Ovary (tissue), 9 donors: ENCODE data around the gene ABCC3. TPM values are rescaled to one million over a fixed set of nuclear protein-coding genes. Genes with fewer than 3 reads are reported as not detected.
A peak's percentile ranks its signal among the peaks of the same experiment; 100 is the strongest.

ENCODE experiments used
- DNase-seq, 5 donors: peaks; one replicate each; pipeline ENCODE4 v3.0.0-alpha.2; 2019 to 2020
- H3K27ac ChIP-seq, 2 donors: fragments of 200-600 bp; one replicate each; pipeline versions ENCODE4 v1.5.1 to v1.8.0; 2019 to 2022
- H3K27me3 ChIP-seq: fragments of 200-600 bp; one replicate; pipeline ENCODE4 v1.8.0; 2022
- H3K36me3 ChIP-seq: fragments of 200-600 bp; sonication (generic); one replicate; pipeline ENCODE4 v1.5.1; 2019
- H3K4me1 ChIP-seq: one replicate; pipeline ENCODE4 v1.8.1; 2013; ENCODE audit warnings: mild to moderate bottlenecking, moderate library complexity; ENCODE audit not compliant: insufficient read depth
- H3K4me3 ChIP-seq: fragments of 200-600 bp; sonication (generic); one replicate; pipeline ENCODE4 v1.5.1; 2017
- H3K9me3 ChIP-seq, 2 donors: fragments of 200-600 bp in 1 of 2; sonication (generic) in 1 of 2; one replicate each; pipeline versions ENCODE4 v1.5.1 to v1.8.1; 2013 to 2019; ENCODE audit warnings: mild to moderate bottlenecking in 1 of 2, moderate library complexity in 1 of 2
- EP300 ChIP-seq: sonication (generic); formaldehyde crosslinking; IDR thresholded peaks from one replicate; pipeline ENCODE4 v1.6.1; 2017; ENCODE audit warnings: antibody characterized with exemption
- POLR2A ChIP-seq: fragments of 450-650 bp; IDR thresholded peaks from one replicate; pipeline ENCODE4 v1.6.1; 2017; ENCODE audit warnings: antibody characterized with exemption, mild to moderate bottlenecking, moderate library complexity
- WGBS, 3 donors: extraction: QIAGEN DNeasy Blood & Tissue Kit in 1 of 3; methylation state at CpG; one replicate each; pipeline versions ENCODE4 v1.1.5 to v1.1.7; 2013 to 2017; 5-methylcytosine and 5-hydroxymethylcytosine counted together
- intact Hi-C, 4 donors: fragments of 100-400 bp; cut with DNase I; formaldehyde crosslinking; loops; one replicate each; pipeline versions ENCODE4 v1.11.0 to v1.15.1; 2022 to 2023
- polyA plus RNA-seq, 2 donors: library from polyadenylated mRNA; stranded (reverse); fragments of 200-250 nt in 1 of 2; fragments of 350-450 nt in 1 of 2; fragmentation: Illumina TruSeq in 1 of 2; extraction: RNeasy Lipid Tissue Mini Kit (QIAGEN cat#74804) in 1 of 2; gene quantifications; one replicate each; pipeline ENCODE4 v1.2.3, GENCODE V29; 2013 to 2014
- total RNA-seq, 7 donors: library from RNA; depleted of rRNA in 2 of 7; stranded (reverse); fragments of >200 nt in 2 of 7; fragmentation: NEBNext Ultra II Directional in 3 of 7; extraction: Animal tissue kit (Norgen Biotek cat#: 25700) in 3 of 7; gene quantifications; one replicate each; pipeline versions ENCODE4 v1.1.0 to v1.2.4, GENCODE V29; 2016 to 2023
- TF ChIP-seq, protein P1 (sequence below), 3 donors: fragments of 450-650 bp in 2 of 3; fragments of 200-600 bp in 1 of 3; IDR thresholded peaks; one replicate each; pipeline versions ENCODE4 v1.5.1 to v1.8.0; 2016 to 2022; ENCODE audit warnings: antibody characterized with exemption in 3 of 3, mild to moderate bottlenecking in 1 of 3
- donor health status: DM: no; HTN: no; CAD: no; lungs with moderate emphysema.
- donor health status: DM: no; HTN: no; CAD: no.
- donor health status: Bipolar disorder and iron deficiency.
- donor health status: DM: yes; HTN: yes; CAD: no.
- donor health status: DM: no; HTN: no; CAD: no.
- donor health status: DM: yes; HTN: yes; CAD: no.

The ABCC3 gene
- total and polyA plus RNA-seq, 9 donors, result 1.4 to 14.2 (median 5.2) TPM

DNA sequence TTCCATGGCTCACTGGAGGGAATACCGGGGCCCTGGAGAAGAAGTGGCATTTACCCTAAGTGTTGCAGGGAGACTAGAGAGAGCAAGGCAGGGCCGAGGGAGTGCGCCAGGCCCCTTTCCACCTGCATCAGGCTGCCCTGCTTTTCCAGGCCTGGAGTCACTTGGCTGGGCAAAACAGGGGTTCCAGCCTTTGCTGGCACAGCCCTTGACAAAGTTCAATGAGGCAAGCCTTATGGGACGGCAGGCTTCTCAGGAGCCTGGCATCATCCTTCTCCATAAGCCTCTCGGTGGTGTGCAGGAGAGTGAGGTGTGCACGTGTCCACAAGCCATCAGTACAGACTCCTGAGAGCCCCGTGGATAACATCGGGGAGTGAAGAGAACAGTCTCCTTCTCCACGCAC is 47.1 kb upstream of the ABCC3 start:
- TF ChIP-seq EP300 (no peak), POLR2A (no peak)
- TF ChIP-seq, protein P1, sequence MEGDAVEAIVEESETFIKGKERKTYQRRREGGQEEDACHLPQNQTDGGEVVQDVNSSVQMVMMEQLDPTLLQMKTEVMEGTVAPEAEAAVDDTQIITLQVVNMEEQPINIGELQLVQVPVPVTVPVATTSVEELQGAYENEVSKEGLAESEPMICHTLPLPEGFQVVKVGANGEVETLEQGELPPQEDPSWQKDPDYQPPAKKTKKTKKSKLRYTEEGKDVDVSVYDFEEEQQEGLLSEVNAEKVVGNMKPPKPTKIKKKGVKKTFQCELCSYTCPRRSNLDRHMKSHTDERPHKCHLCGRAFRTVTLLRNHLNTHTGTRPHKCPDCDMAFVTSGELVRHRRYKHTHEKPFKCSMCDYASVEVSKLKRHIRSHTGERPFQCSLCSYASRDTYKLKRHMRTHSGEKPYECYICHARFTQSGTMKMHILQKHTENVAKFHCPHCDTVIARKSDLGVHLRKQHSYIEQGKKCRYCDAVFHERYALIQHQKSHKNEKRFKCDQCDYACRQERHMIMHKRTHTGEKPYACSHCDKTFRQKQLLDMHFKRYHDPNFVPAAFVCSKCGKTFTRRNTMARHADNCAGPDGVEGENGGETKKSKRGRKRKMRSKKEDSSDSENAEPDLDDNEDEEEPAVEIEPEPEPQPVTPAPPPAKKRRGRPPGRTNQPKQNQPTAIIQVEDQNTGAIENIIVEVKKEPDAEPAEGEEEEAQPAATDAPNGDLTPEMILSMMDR (IDR thresholded peaks at IDR 0.05), result no peak
- H3K27me3 ChIP-seq, result no peaks in the 10 kb centered on the region
- H3K4me1 ChIP-seq, result peaks cover 21% of the 10 kb centered on the region
- WGBS, 3 donors, result 73 to 87% (median 77%) methylated on average over 9 of the region's 9 CpGs
- DNase-seq, result no peak
- H3K4me3 ChIP-seq, result no peak overlapping the region
- H3K36me3 ChIP-seq, result no peaks in the 10 kb centered on the region
- H3K27ac ChIP-seq, result no peak overlapping the region
- intact Hi-C loops, result no loop called here
- no peaks in the 10 kb centered on the region for H3K9me3 ChIP-seq

GRCh38 chr17:50588391-50589049 is 46.2 kb upstream of the ABCC3 start:
- Histone ChIP-seq H3K27ac (no peak overlapping the region), H3K4me1 (peaks cover 21% of the 10 kb centered on the region)
- 47 to 50% (median 50%) methylated on average over 18 of the region's 18 CpGs for WGBS, 3 donors

DNA sequence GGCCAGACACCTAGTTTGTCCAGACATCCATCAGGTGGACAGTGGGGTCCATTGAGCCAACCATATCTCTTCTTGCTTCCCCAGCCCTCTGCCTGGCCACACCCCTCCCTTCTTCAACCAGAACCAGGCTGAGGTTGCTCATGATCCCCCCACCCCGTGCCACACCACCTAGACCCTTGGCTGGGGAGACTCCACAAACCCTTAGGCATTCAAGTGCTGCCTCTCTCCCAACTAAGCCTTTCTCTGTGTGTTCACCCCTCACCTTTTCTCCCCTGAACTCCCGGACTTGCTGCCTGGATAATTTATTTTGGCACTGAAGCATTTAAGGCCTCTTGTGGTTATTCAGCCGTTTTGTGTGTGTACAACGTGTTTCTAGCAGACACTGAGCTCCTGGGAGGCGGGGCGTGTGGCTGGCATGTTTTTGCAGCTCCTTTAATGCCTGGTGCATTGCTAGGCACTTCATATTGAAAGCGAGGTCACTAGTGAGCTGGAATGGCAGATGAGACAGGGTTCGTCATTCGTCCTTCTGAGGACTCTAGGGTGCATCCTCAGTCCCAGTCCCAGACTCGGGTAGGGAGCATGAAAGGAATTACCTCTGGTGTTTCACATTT is 45.5 kb upstream of the ABCC3 start:
- peak in 1 of 5 donors; percentile 64 for DNase-seq
- 43 to 47% (median 45%) methylated on average over 10 of the region's 10 CpGs for WGBS, 3 donors
- intact Hi-C loops, result no loop called here

More at GRCh38 chr17:50588391-50589049, 46.2 kb upstream of the ABCC3 start:
- H3K4me3 ChIP-seq, result no peak overlapping the region
- peak; percentile 52 to 80 (median 72) for DNase-seq
- H3K27me3 ChIP-seq, result no peaks in the 10 kb centered on the region
- H3K36me3 ChIP-seq, result no peaks in the 10 kb centered on the region
- H3K9me3 ChIP-seq, result no peaks in the 10 kb centered on the region
- intact Hi-C loops, result no loop called here
- TF ChIP-seq POLR2A (no peak), EP300 (no peak)
- TF ChIP-seq, protein P1 (IDR thresholded peaks at IDR 0.05), result no peak

GRCh38 chr17:50590946-50591737 is 43.5 kb upstream of the ABCC3 start:
- intact Hi-C loops, result no loop called here
- WGBS, 3 donors, result 85 to 93% (median 92%) methylated on average over 24 of the region's 24 CpGs

More for the DNA sequence above, 45.5 kb upstream of the ABCC3 start:
- no peak overlapping the region for H3K4me3 ChIP-seq
- no peaks in the 10 kb centered on the region for H3K36me3 ChIP-seq
- no peak for TF ChIP-seq EP300
- TF ChIP-seq, protein P1 (IDR thresholded peaks at IDR 0.05), result no peak
- TF ChIP-seq POLR2A, result no peak
- peaks cover 21% of the 10 kb centered on the region for H3K4me1 ChIP-seq
- H3K9me3 ChIP-seq, result no peaks in the 10 kb centered on the region
- H3K27me3 ChIP-seq, result no peaks in the 10 kb centered on the region
- H3K27ac ChIP-seq, result no peak overlapping the region

More at GRCh38 chr17:50590946-50591737, 43.5 kb upstream of the ABCC3 start:
- H3K36me3 ChIP-seq, result no peaks in the 10 kb centered on the region
- TF ChIP-seq POLR2A (no peak), EP300 (no peak)
- TF ChIP-seq, protein P1 (IDR thresholded peaks at IDR 0.05), result no peak
- no peaks in the 10 kb centered on the region for H3K9me3 ChIP-seq
- no peak overlapping the region for H3K4me3 ChIP-seq
- no peak overlapping the region for H3K27ac ChIP-seq
- no peaks in the 10 kb centered on the region for H3K27me3 ChIP-seq
- no peak for DNase-seq
- peaks cover 21% of the 10 kb centered on the region for H3K4me1 ChIP-seq
